SK-N-SH treated with all-trans-retinoic acid at 6 μM for 48 hours (cell line): ENCODE data around the gene DENND5B.

Source experiments
- ATAC-seq: fragments of 200-7000 bp; cut with Tn5 transposase; 3 replicates; pipeline ENCODE4 v1.9.1; 2020; ENCODE audit warnings: mild to moderate bottlenecking, moderate library complexity
- ARNTL ChIP-seq: fragments of 450-650 bp; formaldehyde crosslinking; IDR thresholded peaks from 2 replicates; pipeline ENCODE4 v1.5.0; 2020; ENCODE audit warnings: low read depth, mild to moderate bottlenecking, moderate library complexity, borderline replicate concordance
- BACH2 ChIP-seq: fragments of 250-450 bp; sonication (Bioruptor Pico); IDR thresholded peaks from 2 replicates; pipeline ENCODE4 v1.9.0; 2021; ENCODE audit warnings: mild to moderate bottlenecking, borderline replicate concordance
- CREB5 ChIP-seq: fragments of 250-450 bp; sonication (Bioruptor Pico); IDR thresholded peaks from 2 replicates; pipeline ENCODE4 v1.5.1; 2020; ENCODE audit warnings: low read depth, mild to moderate bottlenecking, moderate library complexity
- CSDC2 ChIP-seq: fragments of 250-450 bp; sonication (Bioruptor Pico); IDR thresholded peaks from 2 replicates; pipeline ENCODE4 v1.5.0; 2020; ENCODE audit warnings: mild to moderate bottlenecking, moderate library complexity
- CSRNP3 ChIP-seq: fragments of 250-450 bp; sonication (Bioruptor Pico); IDR thresholded peaks from 2 replicates; pipeline ENCODE4 v1.5.1; 2021; ENCODE audit warnings: mild to moderate bottlenecking, moderate library complexity
- ESRRG ChIP-seq: fragments of 250-450 bp; sonication (Bioruptor Pico); IDR thresholded peaks from 2 replicates; pipeline ENCODE4 v1.6.1; 2021; ENCODE audit warnings: mild to moderate bottlenecking
- GLIS3 ChIP-seq: fragments of 250-450 bp; sonication (Bioruptor Pico); IDR thresholded peaks from 2 replicates; pipeline ENCODE4 v1.5.0; 2020; ENCODE audit warnings: mild to moderate bottlenecking, moderate library complexity
- OSR1 ChIP-seq: fragments of 250-450 bp; sonication (Bioruptor Pico); IDR thresholded peaks from 2 replicates; pipeline ENCODE4 v1.8.0; 2022; ENCODE audit warnings: moderate library complexity, mild to moderate bottlenecking, inconsistent platforms
- PATZ1 ChIP-seq: fragments of 250-450 bp; sonication (Bioruptor Pico); IDR thresholded peaks from 2 replicates; pipeline ENCODE4 v1.8.0; 2020; ENCODE audit warnings: mild to moderate bottlenecking, moderate library complexity, borderline replicate concordance
- POU6F1 ChIP-seq: fragments of 250-450 bp; sonication (Bioruptor Pico); IDR thresholded peaks from 2 replicates; pipeline ENCODE4 v1.8.0; 2021; ENCODE audit warnings: low read depth, mild to moderate bottlenecking, moderate library complexity, borderline replicate concordance
- PPARA ChIP-seq: fragments of 250-450 bp; sonication (Bioruptor Pico); IDR thresholded peaks from 2 replicates; pipeline ENCODE4 v1.5.0; 2020; ENCODE audit warnings: mild to moderate bottlenecking, borderline replicate concordance
- RARB ChIP-seq: fragments of 250-450 bp; sonication (Bioruptor Pico); IDR thresholded peaks from 2 replicates; pipeline ENCODE4 v1.8.0; 2021; ENCODE audit warnings: mild to moderate bottlenecking, moderate library complexity
- SNAI2 ChIP-seq: fragments of 250-450 bp; sonication (Bioruptor Pico); IDR thresholded peaks from 2 replicates; pipeline ENCODE4 v1.5.0; 2020; ENCODE audit warnings: mild to moderate bottlenecking, moderate library complexity
- TCF4 ChIP-seq: fragments of 250-450 bp; sonication (Bioruptor Pico); IDR thresholded peaks from 2 replicates; pipeline ENCODE4 v1.8.0; 2021; ENCODE audit warnings: mild to moderate bottlenecking, moderate library complexity, borderline replicate concordance
- TSHZ2 ChIP-seq: fragments of 250-450 bp; sonication (Bioruptor Pico); IDR thresholded peaks from 2 replicates; pipeline ENCODE4 v1.5.0; 2020; ENCODE audit warnings: mild to moderate bottlenecking, moderate library complexity
- ZC3H10 ChIP-seq: fragments of 250-450 bp; sonication (Bioruptor Pico); IDR thresholded peaks from 2 replicates; pipeline ENCODE4 v1.5.1; 2021; ENCODE audit warnings: mild to moderate bottlenecking, moderate library complexity
- ZFP30 ChIP-seq: fragments of 450-650 bp; formaldehyde crosslinking; IDR thresholded peaks from 2 replicates; pipeline ENCODE4 v1.5.0; 2022; ENCODE audit warnings: mild to moderate bottlenecking, moderate library complexity
- ZNF70 ChIP-seq: fragments of 450-650 bp; formaldehyde crosslinking; IDR thresholded peaks from 2 replicates; pipeline ENCODE4 v1.5.0; 2020; ENCODE audit warnings: mild to moderate bottlenecking, moderate library complexity
- ZNF8 ChIP-seq: fragments of 450-650 bp; formaldehyde crosslinking; IDR thresholded peaks from 2 replicates; pipeline ENCODE4 v1.5.0; 2020; ENCODE audit warnings: mild to moderate bottlenecking, moderate library complexity

Gene DENND5B

GRCh38 chr12:31527083-31527482 lies 63.9 kb downstream of the DENND5B start:
- TF ChIP-seq ZNF8 (no peak), CREB5 (no peak), ZC3H10 (CRISPR knock-in tag) (no peak), ARNTL (CRISPR knock-in tag) (no peak), ESRRG (no peak), TCF4 (CRISPR knock-in tag) (no peak), PPARA (no peak), TSHZ2 (CRISPR knock-in tag) (no peak), POU6F1 (CRISPR knock-in tag) (no peak), PATZ1 (no peak), CSDC2 (no peak), RARB (CRISPR knock-in tag) (no peak), BACH2 (CRISPR knock-in tag) (no peak), ZNF70 (CRISPR knock-in tag) (no peak), OSR1 (no peak), CSRNP3 (no peak)
- ATAC-seq: no peak

GRCh38 chr12:31526158-31526546 lies 64.8 kb downstream of the DENND5B start:
- no peak for ATAC-seq
- no peak for TF ChIP-seq ZC3H10 (CRISPR knock-in tag)
- no peak for TF ChIP-seq POU6F1 (CRISPR knock-in tag)
- TF ChIP-seq SNAI2 (CRISPR knock-in tag): no peak
- TF ChIP-seq TSHZ2 (CRISPR knock-in tag): no peak
- TF ChIP-seq OSR1: no peak
- TF ChIP-seq ZFP30 (CRISPR knock-in tag): no peak
- TF ChIP-seq GLIS3 (CRISPR knock-in tag): no peak
- TF ChIP-seq CSDC2: no peak
- TF ChIP-seq CSRNP3: no peak
- TF ChIP-seq, all 23 proteins: peak for 0
